ENCODE data around the gene PLA2G2C.

DNA sequence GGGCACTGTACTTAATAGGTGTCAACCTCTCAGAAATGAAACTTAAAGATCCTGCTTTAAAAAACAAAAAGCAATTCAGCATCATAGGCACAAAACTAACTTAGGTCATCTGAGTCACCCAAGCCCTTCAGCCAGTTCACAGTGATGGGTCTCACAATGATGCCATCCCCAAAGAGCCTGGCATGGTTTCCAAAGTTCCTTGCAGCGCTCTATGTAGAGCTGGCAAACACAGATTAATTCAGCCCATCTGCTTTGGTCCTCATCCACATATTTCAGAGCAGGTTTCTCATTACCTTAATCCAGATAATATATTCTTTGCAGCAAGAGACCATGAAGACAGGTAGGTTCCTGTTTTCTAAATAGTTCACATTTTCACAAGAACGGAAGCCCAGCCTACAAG, 14.6 kb upstream of the PLA2G2C start:
- TF ChIP-seq CTCF (conservative IDR thresholded peaks at IDR 0.05 in 1 of 2, IDR thresholded peaks at IDR 0.05 in 1 of 2; ENCODE audit: extremely low read depth in 1 of 2, insufficient read depth in 1 of 2, low read depth in 1 of 2, low read length in 2 of 2) (no peak), EZH2 (IDR thresholded peaks at IDR 0.05; ENCODE audit: borderline replicate concordance, low read length) (no peak)
